SU-DHL-6 (cell line): Measurements from ENCODE around the gene PHACTR3.

Experiments used
- H2AFZ ChIP-seq: fragments of 200-600 bp; sonication (generic); 2 replicates; pipeline ENCODE4 v1.6.1; 2014; ENCODE audit warnings: low read depth, mild to moderate bottlenecking, moderate library complexity, mixed read lengths, antibody characterized with exemption, low read length; ENCODE audit not compliant: severe bottlenecking
- H3F3A ChIP-seq: fragments of 200-600 bp; shearing (Covaris generic); 2 replicates; pipeline ENCODE4 v1.6.0; 2016; ENCODE audit warnings: antibody characterized with exemption, mild to moderate bottlenecking; ENCODE audit not compliant: insufficient read depth
- H3K27ac ChIP-seq: fragments of 200-600 bp; sonication (generic); 2 replicates; pipeline ENCODE4 v1.5.1; 2016; ENCODE audit warnings: low read depth, mild to moderate bottlenecking, low read length, moderate library complexity, mixed read lengths
- H3K27me3 ChIP-seq: fragments of 200-600 bp; sonication (generic), shearing (Covaris generic); 2 replicates; pipeline ENCODE4 v1.6.0; 2014; ENCODE audit warnings: mild to moderate bottlenecking, low read length
- H3K36me3 ChIP-seq: fragments of 200-600 bp; sonication (generic); 2 replicates; pipeline ENCODE4 v1.6.1; 2014; ENCODE audit warnings: mild to moderate bottlenecking, low read length, mixed read lengths
- H3K4me2 ChIP-seq: fragments of 300-600, 200-600 bp; shearing (Covaris generic), sonication (generic); 2 replicates; pipeline ENCODE4 v1.6.0; 2014; ENCODE audit warnings: low read length, low read depth, mild to moderate bottlenecking; ENCODE audit not compliant: poor library complexity, severe bottlenecking
- H3K4me3 ChIP-seq: fragments of 200-600 bp; sonication (generic); 2 replicates; pipeline ENCODE4 v1.5.1; 2014; ENCODE audit warnings: antibody characterized with exemption, low read length, mild to moderate bottlenecking, mixed read lengths; ENCODE audit not compliant: insufficient read depth, poor library complexity, severe bottlenecking
- H3K79me2 ChIP-seq: fragments of 200-600 bp; sonication (generic); 2 replicates; pipeline ENCODE4 v1.6.1; 2014; ENCODE audit warnings: mild to moderate bottlenecking, low read length, moderate library complexity; ENCODE audit not compliant: insufficient read depth
- H3K9ac ChIP-seq: fragments of 200-600 bp; sonication (generic); 2 replicates; pipeline ENCODE4 v1.7.0; 2014; ENCODE audit warnings: mild to moderate bottlenecking, low read length
- H3K9me2 ChIP-seq: fragments of 200-600 bp; sonication (generic); replicated peaks from 2 replicates; pipeline ENCODE4 v1.6.1; 2014; ENCODE audit warnings: low read length; ENCODE audit not compliant: insufficient read depth
- H3K9me3 ChIP-seq: fragments of 200-600 bp; sonication (generic); 2 replicates; pipeline ENCODE4 v1.6.1; 2014; ENCODE audit warnings: low read length, mixed read lengths; ENCODE audit not compliant: insufficient read depth
- H4K20me1 ChIP-seq: fragments of 200-600 bp; sonication (generic); 2 replicates; pipeline ENCODE4 v1.6.1; 2014; ENCODE audit warnings: low read depth, mild to moderate bottlenecking, antibody characterized with exemption, low read length, moderate library complexity, mixed read lengths
- EZH2phosphoT487 ChIP-seq: fragments of 200-600 bp; sonication (generic), shearing (Covaris generic); conservative IDR thresholded peaks from 2 replicates; pipeline ENCODE4 v1.6.1; 2018; ENCODE audit warnings: mild to moderate bottlenecking, antibody characterized with exemption, low read length, moderate library complexity, mixed read lengths
- TF ChIP-seq, protein P1 (sequence below): fragments of 200-600 bp; sonication (generic); IDR thresholded peaks from one replicate; pipeline ENCODE4 v1.5.1; 2017; ENCODE audit warnings: antibody characterized with exemption, mild to moderate bottlenecking, low read length, moderate library complexity; ENCODE audit not compliant: insufficient read depth, poor library complexity, severe bottlenecking

PHACTR3 gene

DNA sequence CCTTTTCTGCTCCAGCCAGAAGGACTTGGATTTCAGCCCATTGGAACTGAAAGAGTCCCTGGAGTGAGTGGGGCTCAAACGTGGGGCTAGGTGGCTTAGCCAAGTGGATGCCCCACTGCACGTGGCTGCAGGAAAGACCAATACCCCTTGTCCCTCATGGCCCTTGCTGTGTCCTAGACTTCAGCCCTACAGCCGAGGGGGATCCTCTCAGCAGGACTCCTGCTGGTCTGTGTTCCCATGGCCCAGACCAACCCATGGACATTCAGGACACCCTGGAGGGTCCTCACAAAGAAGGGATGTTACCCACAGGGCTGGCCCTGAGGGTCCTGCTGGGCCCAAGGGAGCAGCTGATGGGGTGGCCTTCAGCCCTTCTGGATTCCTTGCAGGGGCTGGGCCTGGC, 30.0 kb upstream of the PHACTR3 start:
- no peak overlapping the region for H3K4me2 ChIP-seq
- no peaks in the 10 kb centered on the region for H3K79me2 ChIP-seq
- H3K9ac ChIP-seq, result no peak overlapping the region
- no peaks in the 10 kb centered on the region for H3F3A ChIP-seq
- no peaks in the 10 kb centered on the region for H4K20me1 ChIP-seq
- H3K9me2 ChIP-seq, result no peaks in the 10 kb centered on the region
- H2AFZ ChIP-seq, result no peak overlapping the region
- H3K36me3 ChIP-seq, result no peaks in the 10 kb centered on the region
- no peak overlapping the region for H3K4me3 ChIP-seq
- no peak overlapping the region for H3K27ac ChIP-seq
- H3K9me3 ChIP-seq, result no peaks in the 10 kb centered on the region
- TF ChIP-seq EZH2phosphoT487, result no peak
- TF ChIP-seq, protein P1, sequence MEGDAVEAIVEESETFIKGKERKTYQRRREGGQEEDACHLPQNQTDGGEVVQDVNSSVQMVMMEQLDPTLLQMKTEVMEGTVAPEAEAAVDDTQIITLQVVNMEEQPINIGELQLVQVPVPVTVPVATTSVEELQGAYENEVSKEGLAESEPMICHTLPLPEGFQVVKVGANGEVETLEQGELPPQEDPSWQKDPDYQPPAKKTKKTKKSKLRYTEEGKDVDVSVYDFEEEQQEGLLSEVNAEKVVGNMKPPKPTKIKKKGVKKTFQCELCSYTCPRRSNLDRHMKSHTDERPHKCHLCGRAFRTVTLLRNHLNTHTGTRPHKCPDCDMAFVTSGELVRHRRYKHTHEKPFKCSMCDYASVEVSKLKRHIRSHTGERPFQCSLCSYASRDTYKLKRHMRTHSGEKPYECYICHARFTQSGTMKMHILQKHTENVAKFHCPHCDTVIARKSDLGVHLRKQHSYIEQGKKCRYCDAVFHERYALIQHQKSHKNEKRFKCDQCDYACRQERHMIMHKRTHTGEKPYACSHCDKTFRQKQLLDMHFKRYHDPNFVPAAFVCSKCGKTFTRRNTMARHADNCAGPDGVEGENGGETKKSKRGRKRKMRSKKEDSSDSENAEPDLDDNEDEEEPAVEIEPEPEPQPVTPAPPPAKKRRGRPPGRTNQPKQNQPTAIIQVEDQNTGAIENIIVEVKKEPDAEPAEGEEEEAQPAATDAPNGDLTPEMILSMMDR, result no peak
- no peaks in the 10 kb centered on the region for H3K27me3 ChIP-seq

DNA sequence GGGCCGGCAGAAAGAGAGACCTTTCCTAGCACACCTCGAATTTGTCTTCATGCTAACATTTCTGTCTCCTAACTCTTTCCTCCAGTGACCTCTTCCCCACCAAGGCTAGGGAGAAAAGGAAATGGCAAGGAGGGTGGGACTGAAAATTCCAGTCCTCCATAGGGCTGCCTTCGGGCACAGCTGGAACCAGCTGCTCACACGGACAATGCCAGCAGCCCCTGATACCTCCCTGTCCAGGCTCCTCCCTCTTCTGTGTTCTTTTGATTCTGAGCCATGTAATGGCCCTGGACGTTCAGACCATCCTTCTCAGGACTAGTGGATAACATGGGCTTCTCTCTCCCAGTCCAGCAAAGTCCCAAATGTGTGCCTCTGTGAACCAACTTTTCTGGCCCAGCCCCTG, 29.1 kb upstream of the PHACTR3 start:
- Histone ChIP-seq H3K9ac (no peak overlapping the region), H3K36me3 (no peaks in the 10 kb centered on the region), H3K4me3 (no peak overlapping the region), H3K79me2 (no peaks in the 10 kb centered on the region), H3K27me3 (no peaks in the 10 kb centered on the region), H3K27ac (no peak overlapping the region), H3F3A (no peaks in the 10 kb centered on the region), H2AFZ (no peak overlapping the region), H3K9me3 (no peaks in the 10 kb centered on the region), H4K20me1 (no peaks in the 10 kb centered on the region), H3K9me2 (no peaks in the 10 kb centered on the region), H3K4me2 (no peak overlapping the region)
- TF ChIP-seq, protein P1, result no peak
- no peak for TF ChIP-seq EZH2phosphoT487

DNA sequence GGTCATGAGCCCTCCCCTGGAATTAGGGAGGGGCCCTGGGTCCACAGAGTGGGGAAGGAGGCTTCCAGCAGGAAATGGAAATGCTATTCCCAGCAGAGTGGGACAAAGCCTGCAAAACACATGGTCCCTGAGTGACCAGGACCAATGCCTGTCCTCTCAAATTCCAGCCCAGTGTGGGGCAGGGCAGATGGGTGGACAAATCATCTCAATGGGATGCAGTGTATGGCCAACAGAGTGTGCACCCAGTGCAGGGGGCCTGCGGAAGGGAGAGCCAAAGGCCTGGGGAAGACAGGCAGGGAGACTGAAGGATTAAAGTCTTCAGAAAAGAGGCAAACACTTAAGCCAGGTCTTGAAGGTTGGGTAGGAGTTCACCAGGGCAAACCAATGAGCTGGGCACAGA, 28.7 kb upstream of the PHACTR3 start:
- Histone ChIP-seq H2AFZ (no peak overlapping the region), H3K79me2 (no peaks in the 10 kb centered on the region), H3K27ac (no peak overlapping the region), H4K20me1 (no peaks in the 10 kb centered on the region), H3K9ac (no peak overlapping the region), H3K27me3 (no peaks in the 10 kb centered on the region), H3K9me3 (no peaks in the 10 kb centered on the region), H3K9me2 (no peaks in the 10 kb centered on the region), H3K4me2 (no peak overlapping the region), H3K4me3 (no peak overlapping the region), H3F3A (no peaks in the 10 kb centered on the region), H3K36me3 (no peaks in the 10 kb centered on the region)
- no peak for TF ChIP-seq EZH2phosphoT487
- TF ChIP-seq, protein P1, result no peak
